SK-N-SH treated with all-trans-retinoic acid at 6 μM for 48 hours (cell line): Measurements from ENCODE around the gene SLC35E1.

ENCODE experiments used
- ATAC-seq: fragments of 200-7000 bp; cut with Tn5 transposase; 3 replicates; pipeline ENCODE4 v1.9.1; 2020; ENCODE audit warnings: mild to moderate bottlenecking, moderate library complexity
- ARNTL ChIP-seq: fragments of 450-650 bp; formaldehyde crosslinking; IDR thresholded peaks from 2 replicates; pipeline ENCODE4 v1.5.0; 2020; ENCODE audit warnings: low read depth, mild to moderate bottlenecking, moderate library complexity, borderline replicate concordance
- CSDC2 ChIP-seq: fragments of 250-450 bp; sonication (Bioruptor Pico); IDR thresholded peaks from 2 replicates; pipeline ENCODE4 v1.5.0; 2020; ENCODE audit warnings: mild to moderate bottlenecking, moderate library complexity
- CSRNP3 ChIP-seq: fragments of 250-450 bp; sonication (Bioruptor Pico); IDR thresholded peaks from 2 replicates; pipeline ENCODE4 v1.5.1; 2021; ENCODE audit warnings: mild to moderate bottlenecking, moderate library complexity
- ESRRG ChIP-seq: fragments of 250-450 bp; sonication (Bioruptor Pico); IDR thresholded peaks from 2 replicates; pipeline ENCODE4 v1.6.1; 2021; ENCODE audit warnings: mild to moderate bottlenecking
- GLIS3 ChIP-seq: fragments of 250-450 bp; sonication (Bioruptor Pico); IDR thresholded peaks from 2 replicates; pipeline ENCODE4 v1.5.0; 2020; ENCODE audit warnings: mild to moderate bottlenecking, moderate library complexity
- ISL1 ChIP-seq: fragments of 250-450 bp; sonication (Bioruptor Pico); IDR thresholded peaks from 2 replicates; pipeline ENCODE4 v2.1.2; 2022; ENCODE audit warnings: mild to moderate bottlenecking, moderate library complexity
- OSR1 ChIP-seq: fragments of 250-450 bp; sonication (Bioruptor Pico); IDR thresholded peaks from 2 replicates; pipeline ENCODE4 v1.8.0; 2022; ENCODE audit warnings: moderate library complexity, mild to moderate bottlenecking, inconsistent platforms
- PATZ1 ChIP-seq: fragments of 250-450 bp; sonication (Bioruptor Pico); IDR thresholded peaks from 2 replicates; pipeline ENCODE4 v1.8.0; 2020; ENCODE audit warnings: mild to moderate bottlenecking, moderate library complexity, borderline replicate concordance
- POU6F1 ChIP-seq: fragments of 250-450 bp; sonication (Bioruptor Pico); IDR thresholded peaks from 2 replicates; pipeline ENCODE4 v1.8.0; 2021; ENCODE audit warnings: low read depth, mild to moderate bottlenecking, moderate library complexity, borderline replicate concordance
- PPARA ChIP-seq: fragments of 250-450 bp; sonication (Bioruptor Pico); IDR thresholded peaks from 2 replicates; pipeline ENCODE4 v1.5.0; 2020; ENCODE audit warnings: mild to moderate bottlenecking, borderline replicate concordance
- RARB ChIP-seq: fragments of 250-450 bp; sonication (Bioruptor Pico); IDR thresholded peaks from 2 replicates; pipeline ENCODE4 v1.8.0; 2021; ENCODE audit warnings: mild to moderate bottlenecking, moderate library complexity
- SNAI2 ChIP-seq: fragments of 250-450 bp; sonication (Bioruptor Pico); IDR thresholded peaks from 2 replicates; pipeline ENCODE4 v1.5.0; 2020; ENCODE audit warnings: mild to moderate bottlenecking, moderate library complexity
- TCF4 ChIP-seq: fragments of 250-450 bp; sonication (Bioruptor Pico); IDR thresholded peaks from 2 replicates; pipeline ENCODE4 v1.8.0; 2021; ENCODE audit warnings: mild to moderate bottlenecking, moderate library complexity, borderline replicate concordance
- TOX ChIP-seq: fragments of 250-450 bp; sonication (Bioruptor Pico); IDR thresholded peaks from 2 replicates; pipeline ENCODE4 v1.8.0; 2021; ENCODE audit warnings: mild to moderate bottlenecking, moderate library complexity, borderline replicate concordance
- TSHZ2 ChIP-seq: fragments of 250-450 bp; sonication (Bioruptor Pico); IDR thresholded peaks from 2 replicates; pipeline ENCODE4 v1.5.0; 2020; ENCODE audit warnings: mild to moderate bottlenecking, moderate library complexity
- ZC3H10 ChIP-seq: fragments of 250-450 bp; sonication (Bioruptor Pico); IDR thresholded peaks from 2 replicates; pipeline ENCODE4 v1.5.1; 2021; ENCODE audit warnings: mild to moderate bottlenecking, moderate library complexity
- ZFP3 ChIP-seq: fragments of 250-450 bp; sonication (Bioruptor Pico); IDR thresholded peaks from 2 replicates; pipeline ENCODE4 v1.5.0; 2020; ENCODE audit warnings: mild to moderate bottlenecking, moderate library complexity
- ZFP30 ChIP-seq: fragments of 450-650 bp; formaldehyde crosslinking; IDR thresholded peaks from 2 replicates; pipeline ENCODE4 v1.5.0; 2022; ENCODE audit warnings: mild to moderate bottlenecking, moderate library complexity
- ZNF565 ChIP-seq: fragments of 450-650 bp; formaldehyde crosslinking; conservative IDR thresholded peaks from 2 replicates; pipeline ENCODE4 v1.5.0; 2020; ENCODE audit warnings: low read depth, mild to moderate bottlenecking, moderate library complexity
- TF ChIP-seq, protein P1 (sequence below): fragments of 250-450 bp; sonication (Bioruptor Pico); IDR thresholded peaks from 2 replicates; pipeline ENCODE4 v1.5.1; 2020; ENCODE audit warnings: low read depth, mild to moderate bottlenecking, moderate library complexity

The SLC35E1 gene

DNA sequence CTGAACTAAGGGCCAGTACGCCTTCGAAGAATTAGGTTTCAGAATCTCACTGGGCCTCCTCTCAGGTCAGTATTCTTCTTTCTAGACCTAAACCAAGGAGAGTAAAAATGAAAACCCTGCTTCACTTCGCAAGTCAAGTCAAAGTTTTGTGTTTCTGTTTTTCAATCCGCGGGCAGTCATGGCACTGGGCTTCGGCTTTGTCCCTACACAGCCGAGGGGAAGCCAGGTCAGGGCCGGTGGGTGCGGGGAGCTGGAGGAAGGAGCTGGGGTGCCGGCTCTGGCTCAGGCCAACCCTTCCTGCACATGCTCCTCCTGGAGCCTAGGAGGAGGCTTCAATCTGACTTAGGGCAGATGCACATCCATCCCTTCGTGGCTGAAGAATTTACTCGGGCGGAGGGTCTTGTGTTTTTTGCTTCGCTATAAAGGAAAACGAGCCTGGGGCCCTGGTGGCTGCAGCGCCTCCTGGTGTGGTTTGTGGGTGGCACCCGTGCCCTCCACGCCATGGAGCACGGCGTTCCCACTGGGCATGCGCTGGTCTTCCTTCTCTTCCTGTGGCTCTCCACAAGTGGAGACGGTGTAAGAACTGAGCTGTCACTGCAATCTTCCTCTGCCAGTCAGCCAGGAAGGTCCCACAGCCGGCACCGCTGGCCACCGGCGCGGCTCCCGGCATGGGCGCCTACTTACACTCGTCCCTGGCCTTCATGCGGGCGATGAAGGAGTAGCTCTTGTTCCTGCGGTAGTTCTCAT lies 53.6 kb downstream of the SLC35E1 start:
- TF ChIP-seq TCF4 (no peak), ZFP30 (CRISPR knock-in tag) (no peak), CSDC2 (CRISPR knock-in tag) (no peak), ARNTL (CRISPR knock-in tag) (no peak), ZFP3 (no peak), POU6F1 (CRISPR knock-in tag) (no peak), SNAI2 (CRISPR knock-in tag) (no peak), PPARA (CRISPR knock-in tag) (no peak), ZNF565 (CRISPR knock-in tag) (no peak), PATZ1 (CRISPR knock-in tag) (no peak), TSHZ2 (CRISPR knock-in tag) (no peak), ZC3H10 (CRISPR knock-in tag) (no peak), CSRNP3 (no peak), GLIS3 (CRISPR knock-in tag) (no peak), ISL1 (no peak), TOX (CRISPR knock-in tag) (no peak), ESRRG (CRISPR knock-in tag) (no peak), RARB (CRISPR knock-in tag) (no peak)
- TF ChIP-seq, all 23 proteins: peak for 0

DNA sequence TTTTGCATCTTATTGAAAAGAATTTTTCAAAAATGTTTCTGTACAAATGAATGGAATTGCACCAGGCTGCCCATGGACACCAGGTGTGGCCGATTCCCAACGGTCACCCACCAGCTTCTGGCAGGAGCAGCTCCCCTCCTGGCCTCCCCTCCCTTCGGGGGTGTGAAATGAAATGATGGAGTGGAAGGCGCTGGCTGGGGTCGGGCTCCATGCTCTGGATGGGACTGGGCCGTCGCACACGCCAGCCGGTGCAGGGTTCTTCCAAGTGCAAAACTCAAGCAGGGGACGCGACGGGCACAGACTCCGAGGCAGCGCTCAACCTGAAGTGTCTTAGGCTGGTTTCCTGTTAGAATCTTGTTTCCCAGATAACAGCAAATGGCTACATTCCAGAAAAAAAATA lies 54.2 kb downstream of the SLC35E1 start:
- ATAC-seq = no peak
- TF ChIP-seq RARB (CRISPR knock-in tag) (no peak), ZFP30 (CRISPR knock-in tag) (no peak), PATZ1 (CRISPR knock-in tag) (no peak), ARNTL (CRISPR knock-in tag) (no peak), ESRRG (CRISPR knock-in tag) (no peak), OSR1 (CRISPR knock-in tag) (no peak), TCF4 (no peak)
- TF ChIP-seq, protein P1, sequence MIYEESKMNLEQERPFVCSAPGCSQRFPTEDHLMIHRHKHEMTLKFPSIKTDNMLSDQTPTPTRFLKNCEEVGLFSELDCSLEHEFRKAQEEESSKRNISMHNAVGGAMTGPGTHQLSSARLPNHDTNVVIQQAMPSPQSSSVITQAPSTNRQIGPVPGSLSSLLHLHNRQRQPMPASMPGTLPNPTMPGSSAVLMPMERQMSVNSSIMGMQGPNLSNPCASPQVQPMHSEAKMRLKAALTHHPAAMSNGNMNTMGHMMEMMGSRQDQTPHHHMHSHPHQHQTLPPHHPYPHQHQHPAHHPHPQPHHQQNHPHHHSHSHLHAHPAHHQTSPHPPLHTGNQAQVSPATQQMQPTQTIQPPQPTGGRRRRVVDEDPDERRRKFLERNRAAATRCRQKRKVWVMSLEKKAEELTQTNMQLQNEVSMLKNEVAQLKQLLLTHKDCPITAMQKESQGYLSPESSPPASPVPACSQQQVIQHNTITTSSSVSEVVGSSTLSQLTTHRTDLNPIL (CRISPR knock-in tag) = no peak

More for the DNA sequence above, 53.6 kb downstream of the SLC35E1 start:
- no peak for ATAC-seq
